Renal pelvis (tissue), 4 donors: ENCODE measurements around the gene ATP5MG. TPM values are rescaled to one million over a fixed set of nuclear protein-coding genes. Genes with fewer than 3 reads are reported as not detected.
A peak's percentile ranks its signal among the peaks of the same experiment; 100 is the strongest.
"Not testable (repeated sequence)": the region's sequence is repeated elsewhere in the genome, so short reads cannot be mapped to it uniquely, and the experiment has no call there.

Experiments used
- DNase-seq: peaks from one replicate; pipeline ENCODE4 v3.0.0-alpha.2; 2013
- polyA plus RNA-seq, 3 donors: library from polyadenylated mRNA; unstranded; fragments of 120-200 nt; gene quantifications; one replicate each; pipeline ENCODE4 v1.2.1, GENCODE V29; 2013; ENCODE audit not compliant: insufficient read length in 3 of 3

ATP5MG gene
- polyA plus RNA-seq, 3 donors, result 417 to 493 (median 431) TPM

GRCh38 chr11:118396097-118396501, 5.3 kb upstream of the ATP5MG start:
- DNase-seq, result no peak

GRCh38 chr11:118397448-118397847, 4.0 kb upstream of the ATP5MG start:
- no peak for DNase-seq

GRCh38 chr11:118398791-118399559, 2.4 kb upstream of the ATP5MG start:
- no peak for DNase-seq

GRCh38 chr11:118401880-118402590, 629 bp downstream of the ATP5MG start:
- DNase-seq, result no peak

- not testable (repeated sequence) for DNase-seq
These were observed 1.2 kb downstream of the ATP5MG start for GRCh38 chr11:118402594-118402993.

GRCh38 chr11:118406599-118407166, 5.3 kb downstream of the ATP5MG start:
- DNase-seq, result no peak

GRCh38 chr11:118410055-118410745, 8.8 kb downstream of the ATP5MG start:
- no peak for DNase-seq

GRCh38 chr11:118411530-118411929, 10.1 kb downstream of the ATP5MG start:
- no peak for DNase-seq

- DNase-seq, result no peak
These were observed 11.5 kb downstream of the ATP5MG start for GRCh38 chr11:118412921-118413320.

- DNase-seq, result no peak
These were observed 13.8 kb downstream of the ATP5MG start for GRCh38 chr11:118415062-118415738.

GRCh38 chr11:118415739-118416068, 14.3 kb downstream of the ATP5MG start:
- no peak for DNase-seq

- DNase-seq, result not testable (repeated sequence)
These were observed 15.5 kb downstream of the ATP5MG start for GRCh38 chr11:118416900-118417299.

GRCh38 chr11:118417801-118418200, 16.4 kb downstream of the ATP5MG start:
- no peak for DNase-seq

GRCh38 chr11:118418766-118419165, 17.4 kb downstream of the ATP5MG start:
- no peak for DNase-seq

- no peak for DNase-seq
These were observed 26.3 kb downstream of the ATP5MG start for GRCh38 chr11:118427707-118428106.

GRCh38 chr11:118430956-118431355, 29.6 kb downstream of the ATP5MG start:
- DNase-seq, result no peak

- no peak for DNase-seq
These were observed 32.7 kb downstream of the ATP5MG start for GRCh38 chr11:118434123-118434552.

GRCh38 chr11:118434553-118435289, 33.3 kb downstream of the ATP5MG start:
- DNase-seq, result peak; percentile 56

GRCh38 chr11:118435290-118435892, 34.0 kb downstream of the ATP5MG start:
- DNase-seq, result peak; percentile 65

GRCh38 chr11:118435893-118436624, 34.7 kb downstream of the ATP5MG start, which contains the start of gene KMT2A:
Gene KMT2A, plus strand, starts transcription at chr11:118436492. Its CDS starts 21 bp downstream, at chr11:118436513.
- DNase-seq, result peak; percentile 98
